SW 1271 (cell line): ENCODE results near the gene ADORA2B.
"Not testable (repeated sequence)": the region's sequence is repeated elsewhere in the genome, so short reads cannot be mapped to it uniquely, and the experiment has no call there.

Source experiments
- DNase-seq, 2 experiments: peaks; one replicate each; lab custom pipeline; 2025; lab: John Stamatoyannopoulos, UW

Gene ADORA2B

DNA sequence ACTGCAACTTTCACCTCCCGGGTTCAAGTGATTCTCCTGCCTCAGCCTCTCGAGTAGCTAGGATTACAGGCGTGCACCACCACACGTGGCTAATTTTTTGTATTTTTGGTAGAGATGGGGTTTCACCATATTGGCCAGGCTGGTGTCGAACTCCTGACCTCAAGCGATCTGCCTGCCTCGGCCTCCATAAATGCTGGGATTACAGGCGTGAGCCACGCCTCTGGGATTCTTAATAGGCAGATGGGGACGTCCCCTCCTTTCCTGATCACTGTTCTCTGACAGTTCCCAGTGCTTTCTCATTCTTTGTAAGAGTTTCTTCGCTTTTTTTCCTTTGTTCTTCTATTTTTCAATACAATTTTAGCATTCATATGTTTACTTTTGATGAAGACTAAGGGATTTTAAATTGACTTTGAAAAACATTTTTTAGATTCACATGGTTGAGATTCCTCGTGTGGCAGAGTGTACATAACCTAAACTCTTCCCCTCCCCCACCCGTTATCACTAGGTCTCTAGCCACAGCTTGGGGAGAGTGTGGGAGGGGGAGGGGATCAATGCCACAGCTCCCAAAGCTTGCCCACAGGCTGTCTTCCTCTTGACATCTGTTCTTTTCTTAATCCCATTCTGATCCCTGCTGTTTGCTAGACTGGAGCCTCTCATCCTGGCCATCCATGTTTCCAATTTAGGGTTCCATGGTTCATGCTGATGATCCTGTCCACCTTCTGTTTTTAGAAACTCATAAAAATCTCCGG, 11.0 kb downstream of the ADORA2B start:
- DNase-seq, result no peak

DNA sequence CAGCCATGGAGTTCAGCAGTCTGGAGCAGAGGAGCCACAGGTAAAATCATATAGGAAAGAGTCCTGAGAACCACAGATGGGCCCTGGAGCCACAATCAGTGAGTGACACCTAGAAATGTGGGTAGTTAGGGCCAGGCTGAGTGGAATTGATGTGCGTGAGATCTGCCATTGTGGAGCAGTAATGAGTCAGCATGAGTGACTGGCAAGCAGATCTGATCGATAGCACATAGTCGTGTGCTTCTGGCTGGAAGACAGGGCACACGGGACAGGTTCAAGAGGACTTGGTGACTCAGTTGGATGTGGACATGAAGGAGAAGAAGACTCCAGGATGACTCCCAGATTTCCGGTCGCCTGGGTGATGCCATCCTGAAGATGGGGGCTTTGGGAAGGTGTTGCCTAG, 12.3 kb downstream of the ADORA2B start:
- no peak for DNase-seq

GRCh38 chr17:15957608-15958307, 12.8 kb downstream of the ADORA2B start:
- no peak for DNase-seq

DNA sequence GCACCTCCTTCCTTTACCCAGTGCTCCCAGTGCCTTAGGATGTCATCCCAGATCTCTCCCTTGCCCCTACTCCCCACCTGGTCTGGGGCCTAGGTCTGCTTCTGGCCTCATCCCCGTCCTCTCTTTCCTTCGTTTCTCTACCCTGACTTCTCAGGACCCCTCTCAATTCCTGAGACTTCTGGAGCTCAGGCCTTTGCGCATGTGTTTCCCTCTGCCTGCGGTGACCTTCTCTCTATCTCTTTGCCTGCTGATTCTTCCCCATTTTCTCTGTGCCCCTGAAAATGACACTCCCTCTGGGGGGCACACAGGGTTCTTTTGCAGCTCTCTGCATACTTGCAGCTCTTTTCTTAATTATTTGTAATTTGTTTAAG, 13.5 kb downstream of the ADORA2B start:
- no peak for DNase-seq

GRCh38 chr17:15963670-15964110, 18.8 kb downstream of the ADORA2B start:
- DNase-seq, result peak; percentile 80 to 94

- DNase-seq, result no peak
Observed at GRCh38 chr17:15965528-15965927, 20.6 kb downstream of the ADORA2B start.

DNA sequence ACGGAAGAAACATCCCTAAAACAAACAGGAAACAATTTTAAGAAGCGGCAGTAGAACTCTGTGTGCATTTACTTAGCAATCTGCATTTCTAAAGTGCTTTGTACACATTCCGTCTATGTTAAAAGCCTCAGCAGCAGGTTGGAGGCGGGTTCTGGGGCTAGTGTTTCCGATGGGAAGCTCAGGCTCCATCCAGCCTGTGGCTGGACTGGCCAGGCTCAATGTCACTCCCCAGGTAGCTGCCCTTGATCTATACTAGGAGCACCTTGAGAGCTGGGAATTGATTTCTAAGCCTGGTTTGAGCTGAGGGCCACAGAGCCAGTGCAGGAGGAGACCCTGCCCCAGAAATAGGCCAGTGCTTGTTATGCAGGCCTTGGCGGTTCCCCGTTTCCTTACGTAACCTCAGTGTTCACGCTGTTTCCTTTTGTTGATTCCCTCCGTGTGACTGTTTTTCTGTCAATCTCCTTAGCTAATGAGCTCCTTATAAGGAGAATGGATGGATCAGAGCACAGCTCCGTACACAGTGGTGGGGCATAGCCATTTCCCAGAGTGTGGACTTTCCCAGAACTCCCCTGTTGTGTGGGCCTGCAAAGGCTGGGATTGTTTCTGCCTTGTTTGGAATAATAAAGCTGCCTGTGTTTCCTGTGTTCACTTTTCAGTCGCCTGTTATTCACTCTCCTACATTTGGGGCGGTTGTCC, 21.4 kb downstream of the ADORA2B start:
- DNase-seq, result no peak

- peak in 1 of 2 experiments; percentile 40 for DNase-seq
Observed at GRCh38 chr17:15966879-15967248, 21.9 kb downstream of the ADORA2B start.

- no peak for DNase-seq
Observed at GRCh38 chr17:15967706-15968399, 22.9 kb downstream of the ADORA2B start.

- DNase-seq, result no peak
Observed at GRCh38 chr17:15969463-15969862, 24.5 kb downstream of the ADORA2B start.

GRCh38 chr17:15970500-15970899, 25.6 kb downstream of the ADORA2B start:
- DNase-seq, result no peak

DNA sequence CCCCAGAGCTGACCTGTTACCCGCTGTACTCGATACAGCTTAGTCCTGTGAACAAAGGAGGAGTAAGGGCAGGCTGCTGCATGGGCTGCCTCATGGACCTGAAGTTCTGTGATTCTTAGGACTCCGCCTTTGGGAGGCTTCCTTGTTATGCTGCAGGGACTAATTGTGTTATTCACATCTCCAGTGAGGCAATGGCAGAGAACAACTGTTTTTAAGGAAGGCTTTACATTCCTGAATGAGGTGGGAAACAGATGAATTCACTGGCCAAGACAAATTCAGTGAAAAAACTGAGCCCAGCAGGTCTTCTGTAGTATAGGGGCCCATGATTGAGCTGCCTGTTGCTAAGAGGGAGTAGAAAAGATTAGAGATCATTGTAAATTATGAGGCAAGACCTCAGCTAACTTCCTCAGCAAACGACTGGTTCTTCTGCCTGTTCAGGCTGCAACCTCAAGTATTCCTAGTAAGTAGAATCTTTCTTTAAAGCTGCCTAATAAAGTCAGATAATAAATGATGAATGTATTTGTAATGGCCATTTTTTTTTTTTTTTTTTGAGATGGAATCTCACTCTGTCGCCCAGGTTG, 26.3 kb downstream of the ADORA2B start:
- no peak for DNase-seq

- DNase-seq, result no peak
Observed at GRCh38 chr17:15971882-15972281, 27.0 kb downstream of the ADORA2B start.

DNA sequence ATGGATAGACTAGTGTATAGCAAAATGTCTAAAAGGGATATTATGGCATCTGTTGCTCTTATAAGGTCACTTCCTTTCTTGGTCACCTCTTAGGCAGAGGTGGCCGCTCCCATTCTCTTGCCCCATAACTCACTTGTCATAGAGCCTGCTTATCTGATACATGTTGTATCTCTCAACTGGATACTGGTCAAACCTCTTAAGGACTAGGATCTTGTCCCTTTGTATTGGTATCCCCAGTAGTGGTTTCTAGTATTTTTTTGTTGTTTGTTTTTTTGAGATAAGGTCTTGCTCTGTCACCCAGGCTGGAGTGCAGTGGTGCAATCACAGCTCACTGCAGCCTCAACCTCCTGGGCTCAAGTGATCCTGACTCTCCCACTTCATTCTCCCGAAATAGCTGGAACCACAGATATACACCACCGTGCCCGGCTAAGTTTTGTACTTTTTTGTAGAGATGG, 27.6 kb downstream of the ADORA2B start:
- DNase-seq, result no peak

DNA sequence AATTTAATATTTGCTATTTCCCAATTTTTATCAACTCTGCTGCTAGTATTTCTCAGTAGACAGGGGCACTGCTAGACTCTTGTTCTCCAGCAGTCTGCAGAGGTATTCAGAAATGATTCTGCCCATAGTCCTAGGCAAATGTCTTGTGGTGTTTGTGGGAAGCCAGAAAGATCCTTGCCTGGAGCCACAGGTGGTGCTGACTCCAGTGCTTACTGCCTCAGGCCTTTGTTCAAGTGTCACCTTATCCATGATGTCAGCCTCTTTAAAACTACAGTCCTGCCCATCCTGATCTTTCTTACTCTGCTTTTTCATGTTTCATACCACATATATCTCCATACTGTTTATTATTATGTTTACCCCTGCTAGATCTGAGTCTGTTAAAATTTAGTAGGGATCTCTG, 28.1 kb downstream of the ADORA2B start:
- no peak for DNase-seq

GRCh38 chr17:15973834-15974233, 28.9 kb downstream of the ADORA2B start:
- DNase-seq, result no peak

DNA sequence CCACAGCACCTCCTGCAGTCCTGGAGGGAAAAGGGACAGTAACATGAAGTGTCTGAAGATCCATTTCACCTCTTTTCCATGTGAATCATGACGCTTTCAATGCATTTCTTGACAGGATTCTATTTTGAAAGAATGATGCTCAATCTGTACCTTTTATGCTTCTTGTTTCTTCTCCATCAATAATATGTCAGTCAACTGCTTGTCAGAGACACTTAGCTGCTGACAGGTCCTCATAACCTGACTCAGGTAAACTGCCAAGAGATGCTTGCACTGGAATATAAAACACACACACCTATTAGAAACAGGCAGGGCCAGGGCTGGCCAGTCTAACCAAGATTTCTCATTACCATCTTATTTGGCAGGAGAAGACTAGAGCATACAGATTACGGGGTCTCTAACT, 33.0 kb downstream of the ADORA2B start:
- DNase-seq, result no peak

DNA sequence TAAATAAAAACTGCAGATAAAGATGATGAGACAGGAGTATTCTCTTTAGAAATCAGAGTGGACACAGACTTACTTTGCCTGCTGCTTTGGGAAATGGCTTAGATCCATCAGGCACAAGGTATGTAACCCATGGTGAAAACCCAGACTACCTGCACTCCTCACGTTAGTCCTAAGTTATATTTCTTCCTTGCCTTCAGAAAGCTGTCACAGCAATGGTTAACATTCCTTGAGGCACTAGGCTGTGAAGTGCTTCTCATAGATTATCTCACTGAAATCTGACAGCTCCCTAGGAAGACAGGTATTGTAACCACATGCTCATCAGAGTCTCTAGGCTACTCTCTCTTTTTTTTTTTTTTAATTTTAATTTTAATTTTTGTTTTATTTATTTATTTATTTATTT, 33.7 kb downstream of the ADORA2B start:
- DNase-seq, result no peak

GRCh38 chr17:15979013-15979412, 34.1 kb downstream of the ADORA2B start:
- DNase-seq, result not testable (repeated sequence)

- DNase-seq, result no peak
Observed at GRCh38 chr17:15981208-15981607, 36.3 kb downstream of the ADORA2B start.

GRCh38 chr17:15981646-15982580, 37.0 kb downstream of the ADORA2B start:
- peak in 1 of 2 experiments; percentile 60 for DNase-seq
